ENCODE results near the gene RSPH6A. TPM values are rescaled to one million over a fixed set of nuclear protein-coding genes. Genes with fewer than 3 reads are reported as not detected.

The RSPH6A gene
- total and polyA plus RNA-seq, 2 donors: not detected

DNA sequence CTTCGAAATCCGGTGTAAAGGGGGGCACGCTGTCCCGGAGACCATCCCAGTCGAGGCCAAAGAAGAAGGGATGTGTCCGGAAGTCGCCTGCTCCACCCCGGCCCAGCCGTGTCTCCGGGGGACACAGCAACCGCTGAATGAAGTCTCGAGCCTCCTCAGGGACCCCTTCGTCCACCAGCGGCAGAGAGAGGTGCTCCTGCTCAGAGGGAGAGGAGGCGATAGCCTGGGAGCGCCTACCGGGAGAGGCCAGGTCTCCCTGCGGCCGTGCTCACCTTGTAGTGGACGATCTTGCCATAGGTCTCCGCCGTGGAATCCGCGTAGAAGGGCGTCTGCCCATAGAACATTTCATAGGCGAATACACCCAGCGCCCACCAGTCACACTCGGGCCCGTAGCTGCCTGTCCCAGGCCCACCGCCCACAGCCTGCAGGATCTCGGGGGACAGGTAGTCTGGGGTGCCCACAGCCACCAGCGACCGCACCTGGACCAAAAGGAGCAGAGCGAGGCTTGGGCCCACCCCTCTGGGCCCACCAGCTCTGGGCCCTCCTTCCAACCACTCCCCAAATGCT is 37.6 kb downstream of the RSPH6A start:
- H3K27ac ChIP-seq (ENCODE audit: low read depth): no peak overlapping the region
- no peaks in the 10 kb centered on the region for H3K36me3 ChIP-seq (ENCODE audit: insufficient read depth)
- 93% methylated on average over 34 of the region's 34 CpGs for WGBS

GRCh38 chr19:45774765-45775164 is 40.3 kb downstream of the RSPH6A start:
- WGBS: 79% methylated on average over 9 of the region's 9 CpGs
- no peaks in the 10 kb centered on the region for H3K4me1 ChIP-seq (ENCODE audit: insufficient read depth)

More for the DNA sequence above, 37.6 kb downstream of the RSPH6A start:
- Histone ChIP-seq H3K4me3 (ENCODE audit: low read depth, low read length) (no peak overlapping the region), H3K4me1 (ENCODE audit: insufficient read depth) (peaks cover 4% of the 10 kb centered on the region)
- no peak for DNase-seq (ENCODE audit: extremely low spot score)

GRCh38 chr19:45773384-45773783 is 41.7 kb downstream of the RSPH6A start:
- Histone ChIP-seq H3K27ac (ENCODE audit: low read depth) (no peak overlapping the region), H3K4me3 (ENCODE audit: low read depth, low read length) (no peak overlapping the region), H3K4me1 (ENCODE audit: insufficient read depth) (no peaks in the 10 kb centered on the region), H3K36me3 (ENCODE audit: insufficient read depth) (no peaks in the 10 kb centered on the region)
- DNase-seq (ENCODE audit: extremely low spot score): no peak
- WGBS: 32% methylated on average over 2 of the region's 2 CpGs

More at GRCh38 chr19:45774765-45775164, 40.3 kb downstream of the RSPH6A start:
- no peak for DNase-seq (ENCODE audit: extremely low spot score)
- no peak overlapping the region for H3K4me3 ChIP-seq (ENCODE audit: low read depth, low read length)
- H3K36me3 ChIP-seq (ENCODE audit: insufficient read depth): no peaks in the 10 kb centered on the region
- no peak overlapping the region for H3K27ac ChIP-seq (ENCODE audit: low read depth)

- H3K4me1 ChIP-seq (ENCODE audit: insufficient read depth): no peaks in the 10 kb centered on the region
- no peak for DNase-seq (ENCODE audit: extremely low spot score)
- H3K4me3 ChIP-seq (ENCODE audit: low read depth, low read length): no peak overlapping the region
- 85% methylated on average over 3 of the region's 3 CpGs for WGBS
- no peaks in the 10 kb centered on the region for H3K36me3 ChIP-seq (ENCODE audit: insufficient read depth)
- no peak overlapping the region for H3K27ac ChIP-seq (ENCODE audit: low read depth)
These were observed 42.2 kb downstream of the RSPH6A start for GRCh38 chr19:45772912-45773311.

GRCh38 chr19:45772130-45772840 is 42.8 kb downstream of the RSPH6A start:
- DNase-seq (ENCODE audit: extremely low spot score): no peak
- 77% methylated on average over 14 of the region's 14 CpGs for WGBS
- H3K27ac ChIP-seq (ENCODE audit: low read depth): no peak overlapping the region

GRCh38 chr19:45771311-45771933 is 43.7 kb downstream of the RSPH6A start:
- Histone ChIP-seq H3K4me3 (ENCODE audit: low read depth, low read length) (no peak overlapping the region), H3K27ac (ENCODE audit: low read depth) (peak overlapping the region; percentile 82), H3K4me1 (ENCODE audit: insufficient read depth) (no peaks in the 10 kb centered on the region), H3K36me3 (ENCODE audit: insufficient read depth) (no peaks in the 10 kb centered on the region)
- WGBS: 80% methylated on average over 46 of the region's 46 CpGs
- no peak for DNase-seq (ENCODE audit: extremely low spot score)

More at GRCh38 chr19:45772130-45772840, 42.8 kb downstream of the RSPH6A start:
- no peaks in the 10 kb centered on the region for H3K4me1 ChIP-seq (ENCODE audit: insufficient read depth)
- no peaks in the 10 kb centered on the region for H3K36me3 ChIP-seq (ENCODE audit: insufficient read depth)
- H3K4me3 ChIP-seq (ENCODE audit: low read depth, low read length): no peak overlapping the region

DNA sequence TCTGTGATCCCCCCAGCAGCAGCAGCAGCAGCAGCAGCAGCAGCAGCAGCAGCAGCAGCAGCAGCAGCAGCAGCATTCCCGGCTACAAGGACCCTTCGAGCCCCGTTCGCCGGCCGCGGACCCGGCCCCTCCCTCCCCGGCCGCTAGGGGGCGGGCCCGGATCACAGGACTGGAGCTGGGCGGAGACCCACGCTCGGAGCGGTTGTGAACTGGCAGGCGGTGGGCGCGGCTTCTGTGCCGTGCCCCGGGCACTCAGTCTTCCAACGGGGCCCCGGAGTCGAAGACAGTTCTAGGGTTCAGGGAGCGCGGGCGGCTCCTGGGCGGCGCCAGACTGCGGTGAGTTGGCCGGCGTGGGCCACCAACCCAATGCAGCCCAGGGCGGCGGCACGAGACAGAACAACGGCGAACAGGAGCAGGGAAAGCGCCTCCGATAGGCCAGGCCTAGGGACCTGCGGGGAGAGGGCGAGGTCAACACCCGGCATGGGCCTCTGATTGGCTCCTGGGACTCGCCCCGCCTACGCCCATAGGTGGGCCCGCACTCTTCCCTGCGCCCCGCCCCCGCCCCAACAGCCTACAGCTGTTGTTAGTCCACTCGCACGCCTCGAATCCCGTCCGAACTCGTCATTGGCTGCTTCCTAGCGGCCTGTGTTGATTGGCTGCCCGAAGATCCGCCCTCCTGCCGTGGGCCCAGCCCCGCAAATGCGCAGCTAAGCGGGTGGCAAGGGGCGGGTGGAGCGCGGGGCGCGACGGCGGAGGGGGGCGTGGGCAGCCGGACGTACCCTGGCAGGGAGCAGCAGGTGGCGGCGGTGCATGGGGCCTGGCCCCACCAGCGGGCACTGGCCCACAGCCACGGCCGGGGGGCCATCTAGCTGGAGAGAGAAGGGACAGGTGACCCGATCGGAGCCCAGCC is 44.7 kb downstream of the RSPH6A start:
- no peaks in the 10 kb centered on the region for H3K4me1 ChIP-seq (ENCODE audit: insufficient read depth)
- WGBS: 1% methylated on average over 79 of the region's 79 CpGs
- H3K4me3 ChIP-seq (ENCODE audit: low read depth, low read length): peak overlapping the region; percentile 76
- DNase-seq (ENCODE audit: extremely low spot score): peak; percentile 95
- H3K27ac ChIP-seq (ENCODE audit: low read depth): peak overlapping the region; percentile 82
- no peaks in the 10 kb centered on the region for H3K36me3 ChIP-seq (ENCODE audit: insufficient read depth)

DNA sequence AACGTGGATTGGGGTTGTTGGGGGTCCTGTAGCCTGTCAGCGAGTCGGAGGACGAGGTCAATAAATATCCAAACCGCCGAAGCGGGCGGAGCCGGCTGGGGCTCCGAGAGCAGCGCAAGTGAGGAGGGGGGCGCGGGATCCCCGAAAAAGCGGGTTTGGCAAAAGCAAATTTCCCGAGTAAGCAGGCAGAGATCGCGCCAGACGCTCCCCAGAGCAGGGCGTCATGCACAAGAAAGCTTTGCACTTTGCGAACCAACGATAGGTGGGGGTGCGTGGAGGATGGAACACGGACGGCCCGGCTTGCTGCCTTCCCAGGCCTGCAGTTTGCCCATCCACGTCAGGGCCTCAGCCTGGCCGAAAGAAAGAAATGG is 45.3 kb downstream of the RSPH6A start:
- Histone ChIP-seq H3K4me1 (ENCODE audit: insufficient read depth) (no peaks in the 10 kb centered on the region), H3K27ac (ENCODE audit: low read depth) (peak overlapping the region; percentile 42), H3K36me3 (ENCODE audit: insufficient read depth) (no peaks in the 10 kb centered on the region), H3K4me3 (ENCODE audit: low read depth, low read length) (peak overlapping the region; percentile 76)
- WGBS: under 1% methylated on average over 28 of the region's 28 CpGs
- no peak for DNase-seq (ENCODE audit: extremely low spot score)

- Histone ChIP-seq H3K27ac (ENCODE audit: low read depth) (peak within 1 kb of the TSS; percentile 87), H3K4me1 (ENCODE audit: insufficient read depth) (no peaks in the 10 kb centered on the region), H3K36me3 (ENCODE audit: insufficient read depth) (no peaks in the 10 kb centered on the region), H3K4me3 (ENCODE audit: low read depth, low read length) (peak within 1 kb of the TSS; percentile 76)
- peak; percentile 95 for DNase-seq (ENCODE audit: extremely low spot score)
- under 1% methylated on average over 70 of the region's 70 CpGs for WGBS
These were observed 45.9 kb downstream of the RSPH6A start, which contains the start of gene SIX5 for GRCh38 chr19:45768984-45769782. SIX5 (minus strand) TSS chr19:45769252; CDS start chr19:45768844, 408 bp downstream.

GRCh38 chr19:45768655-45768983 is 46.5 kb downstream of the RSPH6A start:
- no peaks in the 10 kb centered on the region for H3K4me1 ChIP-seq (ENCODE audit: insufficient read depth)
- under 1% methylated on average over 27 of the region's 33 CpGs for WGBS
- H3K27ac ChIP-seq (ENCODE audit: low read depth): peak overlapping the region; percentile 87
- no peak for DNase-seq (ENCODE audit: extremely low spot score)
- no peaks in the 10 kb centered on the region for H3K36me3 ChIP-seq (ENCODE audit: insufficient read depth)
- peak overlapping the region; percentile 76 for H3K4me3 ChIP-seq (ENCODE audit: low read depth, low read length)

GRCh38 chr19:45767881-45768654 is 47.0 kb downstream of the RSPH6A start:
- H3K36me3 ChIP-seq (ENCODE audit: insufficient read depth): no peaks in the 10 kb centered on the region
- DNase-seq (ENCODE audit: extremely low spot score): no peak
- peak overlapping the region; percentile 76 for H3K4me3 ChIP-seq (ENCODE audit: low read depth, low read length)
- H3K27ac ChIP-seq (ENCODE audit: low read depth): peak overlapping the region; percentile 87
- H3K4me1 ChIP-seq (ENCODE audit: insufficient read depth): no peaks in the 10 kb centered on the region
- WGBS: under 1% methylated on average over 102 of the region's 102 CpGs

DNA sequence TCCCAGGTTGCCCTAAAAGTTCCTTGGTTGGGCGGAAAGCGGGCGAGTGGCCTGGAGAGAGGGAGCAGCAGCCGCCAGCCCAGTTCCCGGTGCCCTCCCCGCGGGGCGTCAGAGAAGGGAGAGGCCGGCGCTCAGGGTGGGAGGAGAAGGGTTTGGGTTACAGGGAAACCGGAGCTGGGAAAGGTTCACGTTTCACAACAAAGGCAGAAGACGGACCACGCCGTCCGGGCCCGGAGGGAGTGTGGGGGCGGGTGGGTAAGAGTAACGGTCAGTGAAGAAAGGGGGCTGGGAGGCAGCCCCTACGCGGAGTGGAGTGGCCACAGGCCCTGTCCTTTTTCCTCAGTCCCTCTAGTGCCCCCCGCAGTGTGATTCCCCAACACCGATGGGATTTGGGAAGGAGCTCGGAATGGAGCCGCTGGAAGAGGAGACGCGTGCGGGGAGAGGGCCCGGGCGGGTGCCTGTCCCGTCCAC is 47.7 kb downstream of the RSPH6A start:
- Histone ChIP-seq H3K36me3 (ENCODE audit: insufficient read depth) (no peaks in the 10 kb centered on the region), H3K27ac (ENCODE audit: low read depth) (peak overlapping the region; percentile 87), H3K4me1 (ENCODE audit: insufficient read depth) (no peaks in the 10 kb centered on the region), H3K4me3 (ENCODE audit: low read depth, low read length) (peak overlapping the region; percentile 76)
- 5% methylated on average over 31 of the region's 31 CpGs for WGBS
- DNase-seq (ENCODE audit: extremely low spot score): peak; percentile 79

Data from urinary bladder (tissue), 4 donors.